Measurements from ENCODE around the gene PCDHB13. TPM values are rescaled to one million over a fixed set of nuclear protein-coding genes. Genes with fewer than 3 reads are reported as not detected.

PCDHB13 gene
- total RNA-seq, 1 experiment from 2014 or later, result not detected

GRCh38 chr5:141260458-141261237, 46.9 kb downstream of the PCDHB13 start:
- intact Hi-C loops (cut with micrococcal nuclease; ENCODE audit: unreplicated experiment), result no loop called here
- Histone ChIP-seq H3K27me3 (replicated peaks; ENCODE audit: control insufficient read depth, insufficient read depth, low read length) (no peaks in the 10 kb centered on the region), H3K4me3 (ENCODE audit: low read depth, low read length) (no peak overlapping the region), H3K4me1 (no peaks in the 10 kb centered on the region), H3K36me3 (ENCODE audit: control insufficient read depth, insufficient read depth, low read length) (no peaks in the 10 kb centered on the region), H3K9me3 (peaks cover 58% of the 10 kb centered on the region)
- POLR2A ChIA-PET, result no interaction called here
- BruUV-seq (replicated peaks), result no TSS peak
- no peaks in the 10 kb centered on the region for H3K27me3 Mint-ChIP-seq (ENCODE audit: insufficient read depth, unreplicated experiment)
- DNase-seq, result no peak
- H3K4me1 Mint-ChIP-seq (ENCODE audit: low read depth, unreplicated experiment), result no peaks in the 10 kb centered on the region
- H3K27ac Mint-ChIP-seq (ENCODE audit: unreplicated experiment), result no peak overlapping the region
- CTCF ChIA-PET, result no interaction called here
- H3K36me3 Mint-ChIP-seq (ENCODE audit: insufficient read depth, unreplicated experiment), result no peaks in the 10 kb centered on the region
- peaks cover 65% of the 10 kb centered on the region for H3K9me3 Mint-ChIP-seq (ENCODE audit: unreplicated experiment)
- no peak overlapping the region for H3K4me3 Mint-ChIP-seq (ENCODE audit: unreplicated experiment)
- TF ChIP-seq CTCF (IDR thresholded peaks at IDR 0.05; ENCODE audit: insufficient read depth in 1 of 2, low read depth in 1 of 2, low read length in 1 of 2, severe bottlenecking in 1 of 2, unreplicated experiment in 1 of 2), result no peak

- Histone ChIP-seq H3K36me3 (ENCODE audit: control insufficient read depth, insufficient read depth, low read length) (no peaks in the 10 kb centered on the region), H3K4me1 (no peaks in the 10 kb centered on the region), H3K9me3 (peaks cover 58% of the 10 kb centered on the region), H3K4me3 (ENCODE audit: low read depth, low read length) (no peak overlapping the region), H3K27me3 (replicated peaks; ENCODE audit: control insufficient read depth, insufficient read depth, low read length) (no peaks in the 10 kb centered on the region)
- H3K27ac Mint-ChIP-seq (ENCODE audit: unreplicated experiment), result no peak overlapping the region
- peaks cover 65% of the 10 kb centered on the region for H3K9me3 Mint-ChIP-seq (ENCODE audit: unreplicated experiment)
- TF ChIP-seq CTCF (IDR thresholded peaks at IDR 0.05; ENCODE audit: insufficient read depth in 1 of 2, low read depth in 1 of 2, low read length in 1 of 2, severe bottlenecking in 1 of 2, unreplicated experiment in 1 of 2), result no peak
- intact Hi-C loops (cut with micrococcal nuclease; ENCODE audit: unreplicated experiment), result no loop called here
- BruUV-seq (replicated peaks), result no TSS peak
- no peak for DNase-seq
- ChIA-PET POLR2A (no interaction called here), CTCF (no interaction called here)
- H3K27me3 Mint-ChIP-seq (ENCODE audit: insufficient read depth, unreplicated experiment), result no peaks in the 10 kb centered on the region
- H3K4me3 Mint-ChIP-seq (ENCODE audit: unreplicated experiment), result no peak overlapping the region
- H3K36me3 Mint-ChIP-seq (ENCODE audit: insufficient read depth, unreplicated experiment), result no peaks in the 10 kb centered on the region
- no peaks in the 10 kb centered on the region for H3K4me1 Mint-ChIP-seq (ENCODE audit: low read depth, unreplicated experiment)
These were observed 47.5 kb downstream of the PCDHB13 start for GRCh38 chr5:141261238-141261546.

Other genes with a start within 250 kb of the PCDHB13 start
- not detected in 2 replicates for gene PCDHAC2, start 247.4 kb upstream of the PCDHB13 start, total RNA-seq (2022)
- gene PCDHB1, start 162.5 kb upstream of the PCDHB13 start, total RNA-seq (2022), result not detected in 2 replicates
- gene PCDHB2, start 119.3 kb upstream of the PCDHB13 start, total RNA-seq (2022), result 0.20 and 0.21 TPM in 2 replicates
- gene PCDHB3, start 113.4 kb upstream of the PCDHB13 start, total RNA-seq (2022), result not detected in 2 replicates
- gene PCDHB4, start 92.1 kb upstream of the PCDHB13 start, total RNA-seq (2022), result not detected in 2 replicates
- gene PCDHB5, start 78.7 kb upstream of the PCDHB13 start, total RNA-seq (2022), result not detected in 2 replicates
- gene PCDHB6, start 63.9 kb upstream of the PCDHB13 start, total RNA-seq (2022), result not detected in 2 replicates
- gene PCDHB7, start 41.3 kb upstream of the PCDHB13 start, total RNA-seq (2022), result not detected in 2 replicates
- not detected in 2 replicates for gene PCDHB8, start 36.1 kb upstream of the PCDHB13 start, total RNA-seq (2022)
- gene PCDHB16, start 31.5 kb upstream of the PCDHB13 start, total RNA-seq (2022), result 0.07 TPM in 1 of 2 replicates, not detected in the other
- not detected in 2 replicates for gene PCDHB9, start 26.8 kb upstream of the PCDHB13 start, total RNA-seq (2022)
- gene PCDHB10, start 21.6 kb upstream of the PCDHB13 start, total RNA-seq (2022), result 0.09 TPM in 1 of 2 replicates, not detected in the other
- gene PCDHB11, start 14.3 kb upstream of the PCDHB13 start, total RNA-seq (2022), result 0.12 TPM in 1 of 2 replicates, not detected in the other
- 0.12 TPM in 1 of 2 replicates, not detected in the other for gene PCDHB12, start 5.2 kb upstream of the PCDHB13 start, total RNA-seq (2022)
- gene PCDHB14, start 9.4 kb downstream of the PCDHB13 start, total RNA-seq (2022), result 0.41 and 0.44 TPM in 2 replicates
- 0.21 TPM in 1 of 2 replicates, not detected in the other for gene PCDHB15, start 31.5 kb downstream of the PCDHB13 start, total RNA-seq (2022)
- 0.64 and 0.67 TPM in 2 replicates for gene SLC25A2, start 90.1 kb downstream of the PCDHB13 start, total RNA-seq (2022)
- gene TAF7, start 106.9 kb downstream of the PCDHB13 start, total RNA-seq (2022), result 77.2 and 78.7 TPM in 2 replicates
- 0.64 and 1.1 TPM in 2 replicates for gene PCDHGA1, start 116.6 kb downstream of the PCDHB13 start, total RNA-seq (2022)
- 0.20 and 0.23 TPM in 2 replicates for gene PCDHGA2, start 124.8 kb downstream of the PCDHB13 start, total RNA-seq (2022)
- gene PCDHGA3, start 129.9 kb downstream of the PCDHB13 start, total RNA-seq (2022), result 0.11 TPM in 1 of 2 replicates, not detected in the other
- gene PCDHGB1, start 136.2 kb downstream of the PCDHB13 start, total RNA-seq (2022), result 0.60 and 0.66 TPM in 2 replicates
- gene PCDHGA4, start 141.1 kb downstream of the PCDHB13 start, total RNA-seq (2022), result 0.49 and 0.54 TPM in 2 replicates
- gene PCDHGB2, start 146.1 kb downstream of the PCDHB13 start, total RNA-seq (2022), result 1.00 and 1.3 TPM in 2 replicates
- gene PCDHGA5, start 150.2 kb downstream of the PCDHB13 start, total RNA-seq (2022), result 0.57 and 0.72 TPM in 2 replicates
- 0.54 and 0.60 TPM in 2 replicates for gene PCDHGB3, start 156.3 kb downstream of the PCDHB13 start, total RNA-seq (2022)
- gene PCDHGA6, start 160.0 kb downstream of the PCDHB13 start, total RNA-seq (2022), result 0.49 and 0.79 TPM in 2 replicates
- 0.09 and 0.43 TPM in 2 replicates for gene PCDHGA7, start 168.8 kb downstream of the PCDHB13 start, total RNA-seq (2022)
- 0.12 and 0.14 TPM in 2 replicates for gene PCDHGB4, start 173.8 kb downstream of the PCDHB13 start, total RNA-seq (2022)
- 0.14 and 0.18 TPM in 2 replicates for gene PCDHGA8, start 178.7 kb downstream of the PCDHB13 start, total RNA-seq (2022)
- 13.2 and 13.4 TPM in 2 replicates for gene PCDHGB5, start 184.0 kb downstream of the PCDHB13 start, total RNA-seq (2022)
- 2.8 and 4.4 TPM in 2 replicates for gene PCDHGA9, start 188.9 kb downstream of the PCDHB13 start, total RNA-seq (2022)
- gene PCDHGB6, start 194.1 kb downstream of the PCDHB13 start, total RNA-seq (2022), result 2.5 and 2.8 TPM in 2 replicates
- gene PCDHGA10, start 199.1 kb downstream of the PCDHB13 start, total RNA-seq (2022), result 2.9 and 3.6 TPM in 2 replicates
- 2.3 and 2.4 TPM in 2 replicates for gene PCDHGB7, start 203.8 kb downstream of the PCDHB13 start, total RNA-seq (2022)
- 1.2 and 1.9 TPM in 2 replicates for gene PCDHGA11, start 207.1 kb downstream of the PCDHB13 start, total RNA-seq (2022)
- 0.52 and 1.0 TPM in 2 replicates for gene PCDHGA12, start 216.6 kb downstream of the PCDHB13 start, total RNA-seq (2022)